NT2/D1 (cell line): Measurements from ENCODE around the gene ARL16.

Experiments
- SUZ12 ChIP-seq: IDR thresholded peaks from 2 replicates; pipeline ENCODE4 v1.6.1; 2011; ENCODE audit not compliant: insufficient read length, insufficient read depth; ENCODE audit errors: extremely low read depth
- YY1 ChIP-seq: IDR thresholded peaks from 2 replicates; pipeline ENCODE4 v1.6.1; 2011; ENCODE audit not compliant: insufficient read length, insufficient read depth
- ZNF274 ChIP-seq: IDR thresholded peaks from 2 replicates; pipeline ENCODE4 v1.6.1; 2011; ENCODE audit warnings: mild to moderate bottlenecking, low read depth, low read length

DNA sequence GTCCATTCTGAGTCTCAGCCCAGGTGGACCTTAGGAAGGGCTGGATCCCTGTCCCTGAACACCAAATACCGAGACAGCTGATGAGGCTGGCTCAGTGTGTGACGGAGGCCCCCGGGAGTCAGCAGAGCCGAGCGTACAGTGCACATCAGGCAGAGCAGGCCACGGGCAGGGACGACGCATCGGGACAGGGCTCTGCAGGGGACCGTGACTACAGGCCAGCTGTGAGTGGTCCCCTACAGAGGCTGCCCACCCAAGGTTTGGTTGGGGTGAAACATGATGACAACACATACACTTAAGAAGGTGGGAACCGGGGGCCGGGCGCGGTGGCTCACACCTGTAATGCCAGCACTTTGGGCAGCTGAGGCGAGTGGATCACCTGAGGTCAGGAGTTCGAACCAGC, 10.6 kb downstream of the ARL16 start:
- TF ChIP-seq YY1 (no peak), SUZ12 (no peak), ZNF274 (no peak)
